ENCODE measurements around the gene IPP. TPM values are rescaled to one million over a fixed set of nuclear protein-coding genes. Genes with fewer than 3 reads are reported as not detected.

IPP gene
- total RNA-seq, 4 donors from 2014 or later: 6.4 to 8.4 (median 7.4) TPM

DNA sequence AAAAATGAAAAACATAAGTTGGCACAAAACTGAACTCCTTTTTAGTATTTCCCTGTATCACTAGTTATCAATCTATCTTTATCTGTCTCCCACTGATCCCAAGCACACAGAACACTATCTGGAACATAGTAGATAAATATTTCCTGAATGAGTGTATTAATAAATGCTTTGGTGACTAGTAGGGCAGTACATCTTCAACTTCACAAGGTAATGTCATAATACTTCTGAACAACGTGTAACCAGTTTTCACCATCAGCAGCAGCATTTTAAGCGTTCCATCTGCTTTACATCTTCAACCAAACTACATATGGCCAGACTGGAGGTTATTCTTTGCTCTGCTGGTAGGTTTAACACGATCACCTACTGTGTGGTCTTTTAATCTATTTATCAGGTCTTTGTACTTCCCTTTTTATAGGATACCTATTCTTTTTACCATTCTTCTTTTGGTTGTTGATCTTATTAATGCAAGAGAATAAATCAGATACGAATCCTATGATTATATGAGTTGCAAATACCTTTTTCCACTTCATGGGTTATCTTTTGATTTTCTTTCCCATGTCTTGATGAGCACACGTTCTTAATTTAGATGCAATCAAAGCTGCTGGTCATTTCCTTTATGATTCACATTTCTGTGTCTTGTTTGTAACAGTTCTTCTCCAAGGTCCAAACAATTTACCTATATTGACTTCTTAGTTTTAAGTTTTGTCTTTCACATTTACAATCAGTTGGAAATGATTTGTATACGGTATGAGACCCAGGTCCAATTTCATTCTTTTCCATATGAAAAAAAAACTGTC lies 80.4 kb downstream of the IPP start:
- TF ChIP-seq, protein P1, sequence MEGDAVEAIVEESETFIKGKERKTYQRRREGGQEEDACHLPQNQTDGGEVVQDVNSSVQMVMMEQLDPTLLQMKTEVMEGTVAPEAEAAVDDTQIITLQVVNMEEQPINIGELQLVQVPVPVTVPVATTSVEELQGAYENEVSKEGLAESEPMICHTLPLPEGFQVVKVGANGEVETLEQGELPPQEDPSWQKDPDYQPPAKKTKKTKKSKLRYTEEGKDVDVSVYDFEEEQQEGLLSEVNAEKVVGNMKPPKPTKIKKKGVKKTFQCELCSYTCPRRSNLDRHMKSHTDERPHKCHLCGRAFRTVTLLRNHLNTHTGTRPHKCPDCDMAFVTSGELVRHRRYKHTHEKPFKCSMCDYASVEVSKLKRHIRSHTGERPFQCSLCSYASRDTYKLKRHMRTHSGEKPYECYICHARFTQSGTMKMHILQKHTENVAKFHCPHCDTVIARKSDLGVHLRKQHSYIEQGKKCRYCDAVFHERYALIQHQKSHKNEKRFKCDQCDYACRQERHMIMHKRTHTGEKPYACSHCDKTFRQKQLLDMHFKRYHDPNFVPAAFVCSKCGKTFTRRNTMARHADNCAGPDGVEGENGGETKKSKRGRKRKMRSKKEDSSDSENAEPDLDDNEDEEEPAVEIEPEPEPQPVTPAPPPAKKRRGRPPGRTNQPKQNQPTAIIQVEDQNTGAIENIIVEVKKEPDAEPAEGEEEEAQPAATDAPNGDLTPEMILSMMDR (IDR thresholded peaks at IDR 0.05): no peak
- no peak for TF ChIP-seq POLR2A (IDR thresholded peaks at IDR 0.05)
- Histone ChIP-seq H3K9me3 (no peaks in the 10 kb centered on the region), H3K4me3 (no peak overlapping the region), H3K27me3 (no peaks in the 10 kb centered on the region), H3K36me3 (peaks cover 0 to 11% (median 0%) of the 10 kb centered on the region in 3 donors), H3K27ac (no peak overlapping the region), H3K4me1 (peaks cover 0 to 63% (median 16%) of the 10 kb centered on the region in 3 donors)
- intact Hi-C loops (cut with DNase I): no loop called here
- DNase-seq: no peak
- 65 to 70% methylated on average over 6 of the region's 6 CpGs for WGBS, 2 donors

DNA sequence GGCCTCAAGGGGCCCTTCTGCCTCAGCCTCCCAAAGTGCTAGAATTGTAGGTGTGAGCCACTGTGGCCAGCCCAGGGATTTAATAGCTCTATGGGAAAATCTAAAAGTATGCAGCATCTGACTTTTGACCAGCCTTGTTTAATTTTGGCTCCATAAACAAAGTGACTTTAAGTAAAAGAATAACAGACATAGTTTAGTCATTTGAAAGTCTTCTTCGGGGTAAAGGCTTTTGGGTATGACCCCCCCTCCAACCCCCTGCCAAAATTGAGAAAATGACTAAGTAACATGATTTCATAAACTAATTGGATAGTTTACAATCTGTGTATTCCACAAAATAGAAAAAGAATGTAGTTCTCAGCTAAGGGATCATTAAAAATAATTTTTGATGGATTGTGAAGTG lies 81.1 kb downstream of the IPP start:
- no peaks in the 10 kb centered on the region for H3K9me3 ChIP-seq
- peaks cover 0 to 16% (median 0%) of the 10 kb centered on the region in 3 donors for H3K36me3 ChIP-seq
- no peak overlapping the region for H3K4me3 ChIP-seq
- 47 to 56% methylated on average over 1 of the region's 1 CpG for WGBS, 2 donors
- H3K27me3 ChIP-seq: no peaks in the 10 kb centered on the region
- TF ChIP-seq, protein P1 (IDR thresholded peaks at IDR 0.05): no peak
- no peak for TF ChIP-seq POLR2A (IDR thresholded peaks at IDR 0.05)
- intact Hi-C loops (cut with DNase I): no loop called here
- DNase-seq: no peak
- H3K27ac ChIP-seq: peak overlapping the region in 1 of 4 donors; percentile 0
- H3K4me1 ChIP-seq: peaks cover 0 to 61% (median 13%) of the 10 kb centered on the region in 3 donors

DNA sequence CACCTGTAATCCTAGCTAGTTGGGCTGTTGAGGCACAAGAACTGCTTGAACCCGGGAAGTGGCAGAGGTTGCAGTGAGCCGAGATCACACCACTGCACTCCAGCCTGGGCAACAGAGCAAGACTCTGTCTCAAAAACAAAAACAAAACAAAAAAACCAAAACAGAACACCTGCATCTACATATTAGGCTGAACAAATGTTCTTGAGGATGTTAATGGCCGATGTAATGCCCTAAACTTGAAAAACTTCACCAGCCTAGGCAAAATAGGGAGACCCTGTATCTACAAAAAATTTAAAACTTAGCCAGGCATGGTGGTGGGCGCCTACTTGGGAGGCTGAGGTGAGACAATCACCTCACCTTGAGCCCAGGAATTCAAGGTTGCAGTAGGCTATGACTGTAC lies 81.9 kb downstream of the IPP start:
- TF ChIP-seq, protein P1 (IDR thresholded peaks at IDR 0.05): no peak
- no peak for TF ChIP-seq POLR2A (IDR thresholded peaks at IDR 0.05)
- intact Hi-C loops (cut with DNase I): no loop called here
- peaks cover 0 to 20% (median 0%) of the 10 kb centered on the region in 3 donors for H3K36me3 ChIP-seq
- no peaks in the 10 kb centered on the region for H3K27me3 ChIP-seq
- no peak overlapping the region for H3K4me3 ChIP-seq
- H3K4me1 ChIP-seq: peaks cover 0 to 55% (median 13%) of the 10 kb centered on the region in 3 donors
- H3K27ac ChIP-seq: no peak overlapping the region
- WGBS, 2 donors: 90 to 92% methylated on average over 4 of the region's 4 CpGs
- DNase-seq: no peak
- no peaks in the 10 kb centered on the region for H3K9me3 ChIP-seq

DNA sequence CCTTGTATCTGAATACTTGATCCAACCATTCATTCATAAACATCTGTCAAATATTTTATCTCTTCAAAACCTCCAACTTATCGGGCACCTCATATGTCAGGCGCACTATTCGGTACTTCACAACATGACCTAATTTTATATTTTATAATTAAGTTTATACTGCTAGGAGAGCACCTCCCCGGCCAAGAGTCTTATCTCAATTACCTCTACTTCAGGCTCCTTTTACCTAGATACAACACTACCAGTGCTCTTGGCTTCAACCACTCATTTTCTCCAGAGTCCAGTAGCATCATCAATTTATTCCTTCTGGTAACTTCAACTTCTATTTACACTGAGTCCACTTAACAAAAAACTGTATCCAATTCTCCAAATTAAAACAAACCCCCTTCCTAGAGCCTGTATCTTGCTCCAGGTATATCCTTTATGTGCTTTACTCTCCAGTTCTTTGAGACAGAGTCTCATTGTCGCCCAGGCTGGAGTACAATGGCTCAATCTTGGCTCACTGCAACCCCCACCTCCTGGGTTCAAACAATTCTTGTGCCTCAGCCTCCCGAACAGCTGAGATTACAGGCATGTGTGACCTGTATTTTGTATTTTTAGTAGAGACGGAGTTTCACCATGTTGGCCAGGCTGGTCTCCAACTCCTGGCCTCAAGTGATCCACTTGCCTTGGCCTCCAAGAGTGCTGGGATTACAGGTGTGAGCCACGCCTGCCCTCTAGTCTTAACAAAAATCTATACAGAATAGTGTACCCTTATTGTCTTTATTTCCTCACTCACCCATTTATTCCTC lies 82.9 kb downstream of the IPP start:
- H3K27ac ChIP-seq: no peak overlapping the region
- WGBS, 2 donors: 84 to 93% methylated on average over 8 of the region's 8 CpGs
- no peak overlapping the region for H3K4me3 ChIP-seq
- no peaks in the 10 kb centered on the region for H3K9me3 ChIP-seq
- TF ChIP-seq, protein P1 (IDR thresholded peaks at IDR 0.05): no peak
- no peak for TF ChIP-seq POLR2A (IDR thresholded peaks at IDR 0.05)
- peaks cover 0 to 51% (median 13%) of the 10 kb centered on the region in 3 donors for H3K4me1 ChIP-seq
- no peaks in the 10 kb centered on the region for H3K27me3 ChIP-seq
- DNase-seq: no peak
- peaks cover 0 to 11% (median 0%) of the 10 kb centered on the region in 3 donors for H3K36me3 ChIP-seq
- intact Hi-C loops (cut with DNase I): no loop called here

DNA sequence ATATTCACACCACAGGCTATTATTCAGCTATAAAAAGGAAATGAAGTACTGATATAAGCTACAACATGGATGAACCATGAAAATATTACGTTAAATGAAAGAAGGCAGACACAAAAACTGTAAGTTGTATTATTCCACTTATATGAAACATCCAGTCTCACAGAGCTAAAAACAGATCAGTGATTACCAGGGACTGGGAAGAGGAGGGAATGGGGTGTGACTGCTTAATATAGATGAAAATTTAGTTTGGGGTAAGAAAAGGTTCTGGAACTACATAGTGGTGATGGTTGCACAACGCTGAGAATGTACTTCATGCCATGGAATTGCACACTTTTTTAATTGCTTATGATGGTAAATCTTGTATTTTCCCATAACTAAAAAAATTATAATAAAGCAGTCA lies 83.6 kb downstream of the IPP start:
- no peak for DNase-seq
- no peak overlapping the region for H3K4me3 ChIP-seq
- 75 to 82% methylated on average over 2 of the region's 2 CpGs for WGBS, 2 donors
- peaks cover 0 to 49% (median 13%) of the 10 kb centered on the region in 3 donors for H3K4me1 ChIP-seq
- no peaks in the 10 kb centered on the region for H3K9me3 ChIP-seq
- H3K27me3 ChIP-seq: no peaks in the 10 kb centered on the region
- intact Hi-C loops (cut with DNase I): no loop called here
- no peak overlapping the region for H3K27ac ChIP-seq
- H3K36me3 ChIP-seq: peaks cover 0 to 11% (median 0%) of the 10 kb centered on the region in 3 donors
- TF ChIP-seq, protein P1 (IDR thresholded peaks at IDR 0.05): no peak
- TF ChIP-seq POLR2A (IDR thresholded peaks at IDR 0.05): no peak
